GM23338 (cell line): Measurements from ENCODE around the gene MGLL. TPM values are rescaled to one million over a fixed set of nuclear protein-coding genes. Genes with fewer than 3 reads are reported as not detected.

Experiments
- ATAC-seq: fragments of 200-7000 bp; cut with Tn5 transposase; 3 replicates; pipeline ENCODE4 v1.9.1; 2020
- DNase-seq: peaks from one replicate; pipeline ENCODE4 v3.0.0-alpha.2; 2015; ENCODE audit warnings: low spot score
- H2AFZ ChIP-seq: fragments of 200-600 bp; sonication (generic); 2 replicates; pipeline ENCODE4 v1.8.0; 2016; ENCODE audit warnings: antibody characterized with exemption, mild to moderate bottlenecking, moderate library complexity
- H3F3A ChIP-seq: fragments of 200-600 bp; sonication (generic); replicated peaks from 2 replicates; pipeline ENCODE4 v1.8.0; 2017; ENCODE audit warnings: antibody characterized with exemption, mixed run types, low read depth
- H3K27ac ChIP-seq: fragments of 200-600 bp; sonication (generic); 2 replicates; pipeline ENCODE4 v1.6.1; 2016; ENCODE audit warnings: low read depth
- H3K27me3 ChIP-seq: fragments of 200-600 bp; sonication (generic); 2 replicates; pipeline ENCODE4 v1.8.0; 2016; ENCODE audit warnings: mild to moderate bottlenecking, mixed run types, moderate library complexity; ENCODE audit not compliant: insufficient read depth
- H3K36me3 ChIP-seq: fragments of 200-600 bp; sonication (generic); 2 replicates; pipeline ENCODE4 v1.8.0; 2016; ENCODE audit warnings: mild to moderate bottlenecking; ENCODE audit not compliant: insufficient read depth
- H3K4me1 ChIP-seq: fragments of 200-600 bp; sonication (generic); 2 replicates; pipeline ENCODE4 v1.8.0; 2016; ENCODE audit warnings: mild to moderate bottlenecking, moderate library complexity; ENCODE audit not compliant: insufficient read depth
- H3K4me2 ChIP-seq: fragments of 200-600 bp; sonication (generic); 2 replicates; pipeline ENCODE4 v1.7.1; 2017; ENCODE audit warnings: mixed run types
- H3K4me3 ChIP-seq: fragments of 200-600 bp; sonication (generic); 2 replicates; pipeline ENCODE4 v1.6.1; 2016; ENCODE audit warnings: mixed run types
- H3K79me2 ChIP-seq: fragments of 200-600 bp; sonication (generic); replicated peaks from 2 replicates; pipeline ENCODE4 v1.8.0; 2017; ENCODE audit warnings: mild to moderate bottlenecking; ENCODE audit not compliant: insufficient read depth
- H3K9me2 ChIP-seq: fragments of 200-600 bp; sonication (generic); 2 replicates; pipeline ENCODE4 v1.8.0; 2017; ENCODE audit not compliant: insufficient read depth
- H4K20me1 ChIP-seq: fragments of 200-600 bp; sonication (generic); replicated peaks from 2 replicates; pipeline ENCODE4 v1.8.0; 2017; ENCODE audit warnings: mild to moderate bottlenecking; ENCODE audit not compliant: insufficient read depth
- H3K27ac Mint-ChIP-seq: 2 replicates; pipeline ENCODE4 v1.8.0; 2020; ENCODE audit warnings: inconsistent platforms, mild to moderate bottlenecking, moderate library complexity, mixed read lengths
- H3K27me3 Mint-ChIP-seq: 3 replicates; pipeline ENCODE4 v1.8.0; 2022; ENCODE audit warnings: low read depth, mild to moderate bottlenecking, moderate library complexity, mixed read lengths, inconsistent platforms; ENCODE audit not compliant: insufficient read depth, poor library complexity
- H3K36me3 Mint-ChIP-seq: 3 replicates; pipeline ENCODE4 v1.8.0; 2021; ENCODE audit warnings: low read depth, mild to moderate bottlenecking, inconsistent platforms, moderate library complexity, mixed read lengths
- H3K4me1 Mint-ChIP-seq: 3 replicates; pipeline ENCODE4 v1.8.0; 2020; ENCODE audit warnings: mild to moderate bottlenecking, inconsistent platforms, mixed read lengths
- H3K4me3 Mint-ChIP-seq: 3 replicates; pipeline ENCODE4 v1.8.0; 2021; ENCODE audit warnings: moderate library complexity, mild to moderate bottlenecking, inconsistent platforms, mixed read lengths
- H3K9me3 Mint-ChIP-seq: 3 replicates; pipeline ENCODE4 v1.8.0; 2020; ENCODE audit warnings: moderate library complexity, mild to moderate bottlenecking, inconsistent platforms, mixed read lengths
- CREB1 ChIP-seq: fragments of 250-450 bp; sonication (Bioruptor Pico); IDR thresholded peaks from 2 replicates; pipeline ENCODE4 v1.5.0; 2020; ENCODE audit warnings: low read depth, mild to moderate bottlenecking, moderate library complexity
- EZH2 ChIP-seq: fragments of 200-600 bp; sonication (generic); IDR thresholded peaks from one replicate; pipeline ENCODE4 v1.8.0; 2017; ENCODE audit warnings: antibody characterized with exemption, mild to moderate bottlenecking, low read depth; ENCODE audit not compliant: unreplicated experiment
- EZH2phosphoT487 ChIP-seq: fragments of 200-600 bp; sonication (generic); IDR thresholded peaks from one replicate; pipeline ENCODE4 v1.8.1; 2018; ENCODE audit warnings: antibody characterized with exemption; ENCODE audit not compliant: unreplicated experiment
- JUNB ChIP-seq: IDR thresholded peaks from one replicate; pipeline ENCODE4 v1.6.1; 2016; ENCODE audit warnings: antibody characterized with exemption; ENCODE audit not compliant: unreplicated experiment
- NANOG ChIP-seq: IDR thresholded peaks from 2 replicates; pipeline ENCODE4 v1.6.1; 2016; ENCODE audit warnings: antibody characterized with exemption, borderline replicate concordance
- STAT1 ChIP-seq: IDR thresholded peaks from one replicate; pipeline ENCODE4 v1.6.1; 2016; ENCODE audit warnings: antibody characterized with exemption; ENCODE audit not compliant: unreplicated experiment
- ZNF114 ChIP-seq: fragments of 250-450 bp; sonication (Bioruptor Pico); IDR thresholded peaks from 2 replicates; pipeline ENCODE4 v1.5.0; 2020; ENCODE audit warnings: mild to moderate bottlenecking, moderate library complexity
- ZNF331 ChIP-seq: fragments of 250-450 bp; sonication (Bioruptor Pico); IDR thresholded peaks from 2 replicates; pipeline ENCODE4 v1.5.0; 2020; ENCODE audit warnings: low read depth, mild to moderate bottlenecking, moderate library complexity
- polyA plus RNA-seq: library from polyadenylated mRNA; unstranded; fragments of >200 nt; fragmentation: Nextera tagmentation; extraction: Ambion mirVana; gene quantifications from 2 replicates; pipeline ENCODE4 v1.2.1, GENCODE V29; 2016
- total RNA-seq: library from RNA; depleted of rRNA; stranded (reverse); fragments of >200 nt; shearing (Covaris generic); gene quantifications from 2 replicates; pipeline ENCODE4 v1.2.3, GENCODE V29; 2014
- TF ChIP-seq, protein P1 (sequence below): IDR thresholded peaks from one replicate; pipeline ENCODE4 v1.6.1; 2018; ENCODE audit warnings: antibody characterized with exemption; ENCODE audit not compliant: unreplicated experiment
- TF ChIP-seq, protein P2 (sequence below), 2 experiments: fragments of 200-600 bp in 1 of 2; sonication (generic) in 1 of 2; conservative IDR thresholded peaks; 2 replicates each; pipeline versions ENCODE4 v1.5.1 to v1.6.1; 2016 to 2017; ENCODE audit warnings: antibody characterized with exemption in 2 of 2, low read depth in 2 of 2, mild to moderate bottlenecking in 2 of 2, moderate library complexity in 1 of 2

The MGLL gene
- total and polyA plus RNA-seq, 2 experiments from 2014 or later: 0.71 to 0.83 TPM

DNA sequence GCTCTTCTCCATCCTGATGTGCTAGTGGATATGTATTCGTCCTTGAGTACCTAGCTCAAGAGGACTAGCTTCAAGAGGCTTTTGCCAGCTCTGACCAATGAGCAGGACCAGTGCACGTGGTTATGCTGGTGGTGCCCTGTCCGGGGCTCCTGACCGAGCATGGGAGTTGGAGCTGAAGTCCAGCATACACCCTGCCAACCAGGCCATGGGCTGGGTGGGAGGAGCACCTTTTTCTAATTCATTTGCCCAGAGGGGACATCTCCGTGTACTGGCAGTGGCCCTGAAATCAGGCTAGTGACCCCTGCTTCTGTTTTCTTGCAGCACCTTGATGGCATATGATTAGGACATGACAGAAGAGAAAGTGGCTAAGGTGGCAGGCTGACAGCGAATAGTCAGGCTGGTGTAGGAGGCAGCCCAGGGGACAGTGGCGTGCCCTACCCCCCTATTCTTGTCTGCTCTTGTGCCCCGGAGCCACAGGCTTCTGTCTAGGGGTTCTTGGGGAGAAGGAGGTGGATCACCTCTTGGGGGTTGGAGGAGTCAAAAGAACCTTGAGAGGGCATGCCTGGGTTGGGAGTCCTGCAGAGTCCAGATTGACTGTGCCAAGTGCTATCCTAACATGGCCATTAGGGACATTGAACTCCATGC lies 176.8 kb downstream of the MGLL start (continued):
- TF ChIP-seq, protein P1, sequence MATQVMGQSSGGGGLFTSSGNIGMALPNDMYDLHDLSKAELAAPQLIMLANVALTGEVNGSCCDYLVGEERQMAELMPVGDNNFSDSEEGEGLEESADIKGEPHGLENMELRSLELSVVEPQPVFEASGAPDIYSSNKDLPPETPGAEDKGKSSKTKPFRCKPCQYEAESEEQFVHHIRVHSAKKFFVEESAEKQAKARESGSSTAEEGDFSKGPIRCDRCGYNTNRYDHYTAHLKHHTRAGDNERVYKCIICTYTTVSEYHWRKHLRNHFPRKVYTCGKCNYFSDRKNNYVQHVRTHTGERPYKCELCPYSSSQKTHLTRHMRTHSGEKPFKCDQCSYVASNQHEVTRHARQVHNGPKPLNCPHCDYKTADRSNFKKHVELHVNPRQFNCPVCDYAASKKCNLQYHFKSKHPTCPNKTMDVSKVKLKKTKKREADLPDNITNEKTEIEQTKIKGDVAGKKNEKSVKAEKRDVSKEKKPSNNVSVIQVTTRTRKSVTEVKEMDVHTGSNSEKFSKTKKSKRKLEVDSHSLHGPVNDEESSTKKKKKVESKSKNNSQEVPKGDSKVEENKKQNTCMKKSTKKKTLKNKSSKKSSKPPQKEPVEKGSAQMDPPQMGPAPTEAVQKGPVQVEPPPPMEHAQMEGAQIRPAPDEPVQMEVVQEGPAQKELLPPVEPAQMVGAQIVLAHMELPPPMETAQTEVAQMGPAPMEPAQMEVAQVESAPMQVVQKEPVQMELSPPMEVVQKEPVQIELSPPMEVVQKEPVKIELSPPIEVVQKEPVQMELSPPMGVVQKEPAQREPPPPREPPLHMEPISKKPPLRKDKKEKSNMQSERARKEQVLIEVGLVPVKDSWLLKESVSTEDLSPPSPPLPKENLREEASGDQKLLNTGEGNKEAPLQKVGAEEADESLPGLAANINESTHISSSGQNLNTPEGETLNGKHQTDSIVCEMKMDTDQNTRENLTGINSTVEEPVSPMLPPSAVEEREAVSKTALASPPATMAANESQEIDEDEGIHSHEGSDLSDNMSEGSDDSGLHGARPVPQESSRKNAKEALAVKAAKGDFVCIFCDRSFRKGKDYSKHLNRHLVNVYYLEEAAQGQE: no peak
- TF ChIP-seq, protein P2, sequence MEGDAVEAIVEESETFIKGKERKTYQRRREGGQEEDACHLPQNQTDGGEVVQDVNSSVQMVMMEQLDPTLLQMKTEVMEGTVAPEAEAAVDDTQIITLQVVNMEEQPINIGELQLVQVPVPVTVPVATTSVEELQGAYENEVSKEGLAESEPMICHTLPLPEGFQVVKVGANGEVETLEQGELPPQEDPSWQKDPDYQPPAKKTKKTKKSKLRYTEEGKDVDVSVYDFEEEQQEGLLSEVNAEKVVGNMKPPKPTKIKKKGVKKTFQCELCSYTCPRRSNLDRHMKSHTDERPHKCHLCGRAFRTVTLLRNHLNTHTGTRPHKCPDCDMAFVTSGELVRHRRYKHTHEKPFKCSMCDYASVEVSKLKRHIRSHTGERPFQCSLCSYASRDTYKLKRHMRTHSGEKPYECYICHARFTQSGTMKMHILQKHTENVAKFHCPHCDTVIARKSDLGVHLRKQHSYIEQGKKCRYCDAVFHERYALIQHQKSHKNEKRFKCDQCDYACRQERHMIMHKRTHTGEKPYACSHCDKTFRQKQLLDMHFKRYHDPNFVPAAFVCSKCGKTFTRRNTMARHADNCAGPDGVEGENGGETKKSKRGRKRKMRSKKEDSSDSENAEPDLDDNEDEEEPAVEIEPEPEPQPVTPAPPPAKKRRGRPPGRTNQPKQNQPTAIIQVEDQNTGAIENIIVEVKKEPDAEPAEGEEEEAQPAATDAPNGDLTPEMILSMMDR (conservative IDR thresholded peaks at IDR 0.05; ENCODE audit: low read depth in 2 of 2): no peak
- TF ChIP-seq STAT1: no peak
- TF ChIP-seq ZNF114: no peak
- no peak for TF ChIP-seq JUNB
- TF ChIP-seq EZH2phosphoT487: no peak

DNA sequence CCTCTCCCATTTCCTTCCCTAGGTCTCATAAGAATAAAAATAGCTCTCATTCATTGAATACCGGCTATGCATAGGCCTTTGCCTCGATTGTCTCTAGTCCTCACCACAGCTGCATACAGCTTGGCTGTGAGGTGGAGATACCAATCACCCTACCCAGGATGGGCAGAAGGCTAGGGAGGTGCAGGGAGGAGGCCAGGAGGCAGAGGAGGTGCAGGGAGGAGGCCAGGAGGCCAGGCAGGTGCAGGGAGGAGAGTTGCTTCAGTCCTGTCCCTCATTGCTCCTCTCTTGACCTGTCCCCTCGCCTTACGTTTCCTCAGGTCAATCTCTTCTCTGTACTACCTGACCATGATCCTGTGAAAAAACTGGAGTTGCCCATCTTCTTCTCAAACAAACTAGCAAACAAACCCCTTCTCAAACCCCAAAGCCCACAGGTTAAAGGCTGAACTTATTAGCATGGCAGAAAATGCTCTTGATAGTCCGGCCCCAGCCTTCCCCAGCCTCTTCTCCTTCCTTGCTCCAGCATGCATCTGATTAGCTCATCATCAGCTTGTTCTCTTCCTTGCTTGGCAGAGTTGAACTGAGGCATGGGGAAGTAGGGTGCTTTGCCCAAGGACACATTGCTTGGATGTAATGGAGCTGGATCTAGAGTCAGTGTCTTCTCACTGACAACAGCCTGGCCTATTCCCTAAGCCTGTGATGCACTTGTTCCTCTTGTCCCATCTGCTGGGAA lies 177.5 kb downstream of the MGLL start:
- Mint-ChIP-seq H3K27me3 (peaks cover 8% of the 10 kb centered on the region), H3K36me3 (peaks cover 10% of the 10 kb centered on the region), H3K4me3 (no peak overlapping the region; the same call in 2 of the 3 replicates), H3K9me3 (no peaks in the 10 kb centered on the region), H3K4me1 (peaks cover 21% of the 10 kb centered on the region), H3K27ac (peak overlapping the region; percentile 4)
- Histone ChIP-seq H3K9me2 (no peaks in the 10 kb centered on the region), H2AFZ (no peak overlapping the region), H3K27ac (peak overlapping the region; percentile 81; the same call in 1 of the 2 replicates), H3K4me1 (peaks cover 9% of the 10 kb centered on the region; the same call in 1 of the 2 replicates), H3K4me2 (peak overlapping the region; percentile 26; the same call in 1 of the 2 replicates), H4K20me1 (no peaks in the 10 kb centered on the region), H3K36me3 (no peaks in the 10 kb centered on the region), H3F3A (no peaks in the 10 kb centered on the region), H3K27me3 (no peaks in the 10 kb centered on the region), H3K79me2 (no peaks in the 10 kb centered on the region), H3K4me3 (no peak overlapping the region)
- DNase-seq (no peak), ATAC-seq (peak; percentile 40; the same call in 1 of the 3 replicates)
- TF ChIP-seq CREB1 (CRISPR knock-in tag) (no peak), ZNF331 (CRISPR knock-in tag) (no peak), ZNF114 (no peak), EZH2 (no peak), EZH2phosphoT487 (no peak), NANOG (no peak), JUNB (no peak)
- TF ChIP-seq, protein P2 (conservative IDR thresholded peaks at IDR 0.05; ENCODE audit: low read depth in 2 of 2): no peak
